Brain microvascular endothelial cell (primary cell): Measurements from ENCODE around the gene TAGLN.
A peak's percentile ranks its signal among the peaks of the same experiment; 100 is the strongest.

Experiments used
- DNase-seq: peaks from one replicate; pipeline ENCODE4 v3.0.0-alpha.2; 2020
- H3K27ac ChIP-seq: fragments of 250-450 bp; sonication (Bioruptor Pico); 2 replicates; pipeline ENCODE4 v1.5.1; 2020; ENCODE audit warnings: mild to moderate bottlenecking, moderate library complexity
- H3K27me3 ChIP-seq: fragments of 250-450 bp; sonication (Bioruptor Pico); replicated peaks from 2 replicates; pipeline ENCODE4 v1.5.1; 2020; ENCODE audit warnings: mild to moderate bottlenecking
- H3K36me3 ChIP-seq: fragments of 250-450 bp; sonication (Bioruptor Pico); replicated peaks from 2 replicates; pipeline ENCODE4 v1.5.1; 2020; ENCODE audit warnings: mild to moderate bottlenecking
- H3K4me3 ChIP-seq: 2 replicates; pipeline ENCODE4 v1.5.1; 2011; ENCODE audit warnings: low read depth, mild to moderate bottlenecking, control low read depth, low read length, moderate library complexity
- CTCF ChIP-seq: IDR thresholded peaks from 2 replicates; pipeline ENCODE4 v1.5.1; 2011; ENCODE audit warnings: low read depth, mild to moderate bottlenecking, moderate library complexity, low read length, control low read depth, inconsistent platforms; ENCODE audit errors: missing control alignments
- in situ Hi-C: cut with HindIII; loops from 2 replicates; pipeline ENCODE4 v1.10.0; 2017; ENCODE audit warnings: low sequenced_read_pairs, low pct_ligation_motif_present

TAGLN gene

GRCh38 chr11:117199053-117199915, at the start of gene TAGLN:
Gene TAGLN (plus strand): TSS chr11:117199370. CDS start chr11:117203014, 3,644 bp downstream.
- Histone ChIP-seq H3K4me3 (peak within 1 kb of the TSS; percentile 69), H3K36me3 (peaks cover 38% of the 10 kb centered on the region), H3K27me3 (no peaks in the 10 kb centered on the region), H3K27ac (peak within 1 kb of the TSS; percentile 88)
- DNase-seq, result peak; percentile 97
- TF ChIP-seq CTCF, result no peak
- in situ Hi-C loops, result no loop called here

GRCh38 chr11:117152066-117152465, 47.1 kb upstream of the TAGLN start:
- no peak overlapping the region for H3K4me3 ChIP-seq
- H3K36me3 ChIP-seq, result peaks cover 16% of the 10 kb centered on the region
- DNase-seq, result no peak
- no peak for TF ChIP-seq CTCF
- no peaks in the 10 kb centered on the region for H3K27me3 ChIP-seq
- H3K27ac ChIP-seq, result no peak overlapping the region
- in situ Hi-C loops, result no loop called here

- in situ Hi-C loops, result no loop called here
Measured at GRCh38 chr11:117154468-117154867, 44.7 kb upstream of the TAGLN start.

GRCh38 chr11:117157507-117157906, 41.7 kb upstream of the TAGLN start:
- no peak for TF ChIP-seq CTCF
- peaks cover 35% of the 10 kb centered on the region for H3K36me3 ChIP-seq
- H3K27ac ChIP-seq, result no peak overlapping the region
- DNase-seq, result no peak
- no peaks in the 10 kb centered on the region for H3K27me3 ChIP-seq
- no peak overlapping the region for H3K4me3 ChIP-seq
- in situ Hi-C loops, result no loop called here

More at GRCh38 chr11:117154468-117154867, 44.7 kb upstream of the TAGLN start:
- no peak for DNase-seq
- no peak for TF ChIP-seq CTCF
- Histone ChIP-seq H3K4me3 (no peak overlapping the region), H3K27me3 (no peaks in the 10 kb centered on the region), H3K27ac (no peak overlapping the region), H3K36me3 (peaks cover 25% of the 10 kb centered on the region)

- H3K27me3 ChIP-seq, result no peaks in the 10 kb centered on the region
- H3K27ac ChIP-seq, result no peak overlapping the region
- H3K36me3 ChIP-seq, result peaks cover 42% of the 10 kb centered on the region
- DNase-seq, result no peak
- TF ChIP-seq CTCF, result no peak
- H3K4me3 ChIP-seq, result no peak overlapping the region
- in situ Hi-C loops, result no loop called here
Measured at GRCh38 chr11:117159892-117160291, 39.3 kb upstream of the TAGLN start.
